ENCODE data around the gene FSD1. TPM values are rescaled to one million over a fixed set of nuclear protein-coding genes. Genes with fewer than 3 reads are reported as not detected.

Gene FSD1
- total RNA-seq, 4 donors from 2014 or later = 0.18 to 0.61 TPM; not detected in 2

DNA sequence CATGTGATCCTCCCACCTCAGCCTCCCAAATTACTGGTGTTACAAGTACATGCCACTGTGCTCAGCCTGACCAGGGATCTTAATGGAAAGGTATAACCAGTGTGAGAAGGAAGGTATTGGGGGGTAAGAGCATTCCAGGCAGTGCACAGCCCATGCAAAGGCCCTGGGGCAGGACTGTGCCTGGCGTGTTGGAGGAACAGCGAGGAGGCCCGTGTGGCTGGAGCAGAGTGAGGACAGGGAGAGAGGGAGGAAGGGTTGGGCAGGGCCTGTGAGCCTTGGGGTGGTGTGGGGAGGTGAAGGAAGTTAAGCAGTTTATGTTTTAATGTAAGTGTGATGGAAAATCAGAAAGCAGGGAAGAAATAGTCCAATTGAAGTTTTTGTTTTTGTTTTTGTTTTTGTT, 3.8 kb upstream of the FSD1 start:
- H3K27me3 ChIP-seq = peaks cover 0 to 40% (median 0%) of the 10 kb centered on the region in 4 donors
- DNase-seq = no peak
- H3K36me3 ChIP-seq = no peaks in the 10 kb centered on the region
- intact Hi-C loops (cut with DNase I) = no loop called here
- H3K9me3 ChIP-seq = no peaks in the 10 kb centered on the region
- H3K27ac ChIP-seq = no peak overlapping the region
- no peak for TF ChIP-seq POLR2A (IDR thresholded peaks at IDR 0.05)
- TF ChIP-seq, protein P1, sequence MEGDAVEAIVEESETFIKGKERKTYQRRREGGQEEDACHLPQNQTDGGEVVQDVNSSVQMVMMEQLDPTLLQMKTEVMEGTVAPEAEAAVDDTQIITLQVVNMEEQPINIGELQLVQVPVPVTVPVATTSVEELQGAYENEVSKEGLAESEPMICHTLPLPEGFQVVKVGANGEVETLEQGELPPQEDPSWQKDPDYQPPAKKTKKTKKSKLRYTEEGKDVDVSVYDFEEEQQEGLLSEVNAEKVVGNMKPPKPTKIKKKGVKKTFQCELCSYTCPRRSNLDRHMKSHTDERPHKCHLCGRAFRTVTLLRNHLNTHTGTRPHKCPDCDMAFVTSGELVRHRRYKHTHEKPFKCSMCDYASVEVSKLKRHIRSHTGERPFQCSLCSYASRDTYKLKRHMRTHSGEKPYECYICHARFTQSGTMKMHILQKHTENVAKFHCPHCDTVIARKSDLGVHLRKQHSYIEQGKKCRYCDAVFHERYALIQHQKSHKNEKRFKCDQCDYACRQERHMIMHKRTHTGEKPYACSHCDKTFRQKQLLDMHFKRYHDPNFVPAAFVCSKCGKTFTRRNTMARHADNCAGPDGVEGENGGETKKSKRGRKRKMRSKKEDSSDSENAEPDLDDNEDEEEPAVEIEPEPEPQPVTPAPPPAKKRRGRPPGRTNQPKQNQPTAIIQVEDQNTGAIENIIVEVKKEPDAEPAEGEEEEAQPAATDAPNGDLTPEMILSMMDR (IDR thresholded peaks at IDR 0.05) = no peak
- H3K4me3 ChIP-seq = no peak overlapping the region
- peaks cover 0 to 7% (median 6%) of the 10 kb centered on the region in 3 donors for H3K4me1 ChIP-seq
- WGBS, 2 donors = 81 to 83% methylated on average over 3 of the region's 3 CpGs

DNA sequence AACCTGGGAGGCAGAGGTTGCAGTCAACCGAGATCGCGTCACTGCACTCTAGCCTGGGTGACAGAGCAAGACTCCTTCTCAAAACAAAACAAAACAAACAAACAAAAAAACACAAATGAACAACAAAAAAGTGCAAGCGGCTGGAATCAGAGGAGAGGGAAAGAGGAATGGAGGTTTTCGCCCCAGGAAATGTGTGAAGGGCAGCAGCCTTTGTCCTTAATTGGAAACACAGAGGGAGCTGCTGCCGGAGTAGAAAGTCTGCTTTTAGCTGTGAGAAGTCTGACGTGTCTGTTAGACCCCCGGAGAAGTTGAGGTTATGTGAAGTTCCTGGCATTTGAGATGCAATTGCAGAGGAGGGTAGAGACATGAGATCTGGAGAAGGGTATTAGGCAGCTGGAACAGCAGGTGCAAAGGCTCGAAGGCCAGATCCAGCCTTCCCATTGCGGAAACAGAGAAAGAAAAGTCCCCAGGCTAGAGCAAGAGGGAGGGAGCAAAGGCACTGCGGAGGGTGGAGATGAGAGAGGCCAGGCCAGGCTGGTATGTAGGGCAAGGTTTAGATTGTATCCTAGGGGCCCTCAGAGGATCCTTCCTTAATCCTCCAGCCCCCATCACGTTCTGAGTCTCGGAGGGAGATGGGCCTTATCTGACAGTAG, 2.7 kb upstream of the FSD1 start:
- WGBS, 2 donors = 48 to 54% methylated on average over 11 to 12 of the region's 13 CpGs
- no peaks in the 10 kb centered on the region for H3K9me3 ChIP-seq
- peaks cover 0 to 7% (median 6%) of the 10 kb centered on the region in 3 donors for H3K4me1 ChIP-seq
- H3K27me3 ChIP-seq = peaks cover 0 to 40% (median 0%) of the 10 kb centered on the region in 4 donors
- no peak overlapping the region for H3K4me3 ChIP-seq
- intact Hi-C loops (cut with DNase I) = no loop called here
- no peaks in the 10 kb centered on the region for H3K36me3 ChIP-seq
- no peak for TF ChIP-seq POLR2A (IDR thresholded peaks at IDR 0.05)
- TF ChIP-seq, protein P1 (IDR thresholded peaks at IDR 0.05) = no peak
- DNase-seq = no peak
- H3K27ac ChIP-seq = no peak overlapping the region

DNA sequence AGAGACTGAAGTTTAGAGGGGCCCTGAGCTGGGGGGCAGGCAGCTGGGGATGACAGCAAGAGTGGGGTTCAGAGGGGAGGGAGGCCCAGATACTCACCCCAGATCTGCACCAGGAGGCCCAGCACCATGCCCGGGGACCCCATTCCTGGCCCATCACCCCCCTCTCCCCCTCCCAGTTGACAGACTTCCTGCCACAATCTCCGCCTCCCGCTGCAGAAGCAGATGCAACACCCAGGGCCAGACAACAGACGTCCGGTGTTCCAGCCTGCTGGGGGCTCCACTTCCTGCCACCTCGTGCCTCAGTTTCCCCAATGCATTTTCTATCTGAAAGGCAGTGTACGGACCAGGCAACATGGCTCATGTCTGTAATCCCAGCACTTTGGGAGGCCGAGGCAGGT, 2.2 kb upstream of the FSD1 start, which contains the start of gene TMIGD2:
TMIGD2 (minus strand) TSS at position 147 of the 398 bp plus-strand sequence; CDS start at position 143, 4 bp downstream.
- Histone ChIP-seq H3K4me1 (peaks cover 0 to 7% (median 6%) of the 10 kb centered on the region in 3 donors), H3K4me3 (no peak within 1 kb of the TSS), H3K36me3 (no peaks in the 10 kb centered on the region), H3K9me3 (no peaks in the 10 kb centered on the region), H3K27ac (no peak within 1 kb of the TSS), H3K27me3 (peaks cover 0 to 41% (median 0%) of the 10 kb centered on the region in 4 donors)
- intact Hi-C loops (cut with DNase I) = no loop called here
- TF ChIP-seq, protein P1 (IDR thresholded peaks at IDR 0.05) = no peak
- no peak for TF ChIP-seq POLR2A (IDR thresholded peaks at IDR 0.05)
- 37% methylated on average over 6 of the region's 8 CpGs; no CpG with 5 or more reads in 1 of the 2 donors for WGBS, 2 donors
- DNase-seq = no peak

DNA sequence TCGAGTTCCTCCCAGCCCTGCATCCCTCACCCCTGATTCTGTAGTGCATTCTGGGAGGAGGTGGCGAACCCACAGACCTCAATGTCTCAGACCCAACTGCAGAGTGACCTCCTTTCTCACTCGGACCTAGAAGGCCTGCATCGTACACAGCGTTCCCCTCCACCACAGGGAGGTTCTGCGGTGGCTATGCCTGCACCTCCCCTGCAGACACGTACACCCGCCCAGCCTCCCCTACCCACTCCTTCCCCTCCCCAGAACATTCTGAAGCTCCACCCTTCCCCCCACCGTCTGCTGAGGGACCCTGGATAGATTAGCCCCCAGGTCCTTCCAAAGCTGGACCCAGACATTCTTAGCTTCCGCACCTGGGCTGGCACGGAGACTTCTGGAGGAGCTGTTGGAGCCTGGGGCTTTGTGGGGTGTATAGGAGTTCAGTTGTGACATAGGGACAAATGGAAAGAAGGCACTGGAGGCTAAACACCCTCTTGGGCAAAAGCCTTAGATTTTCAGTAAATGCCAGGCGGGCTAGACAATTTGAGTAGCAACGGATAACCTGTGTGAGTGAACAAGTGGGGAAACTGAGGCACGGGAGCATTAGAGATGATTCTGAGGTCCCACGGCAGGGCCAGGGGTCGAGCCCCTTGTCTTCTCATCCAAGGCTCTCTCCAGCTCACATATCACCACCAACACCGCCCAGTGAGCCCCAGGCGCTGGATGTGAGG, 420 bp upstream of the FSD1 start:
- WGBS, 2 donors = 36 to 44% methylated on average over 17 of the region's 18 CpGs
- TF ChIP-seq, protein P1 (IDR thresholded peaks at IDR 0.05) = no peak
- TF ChIP-seq POLR2A (IDR thresholded peaks at IDR 0.05) = no peak

DNA sequence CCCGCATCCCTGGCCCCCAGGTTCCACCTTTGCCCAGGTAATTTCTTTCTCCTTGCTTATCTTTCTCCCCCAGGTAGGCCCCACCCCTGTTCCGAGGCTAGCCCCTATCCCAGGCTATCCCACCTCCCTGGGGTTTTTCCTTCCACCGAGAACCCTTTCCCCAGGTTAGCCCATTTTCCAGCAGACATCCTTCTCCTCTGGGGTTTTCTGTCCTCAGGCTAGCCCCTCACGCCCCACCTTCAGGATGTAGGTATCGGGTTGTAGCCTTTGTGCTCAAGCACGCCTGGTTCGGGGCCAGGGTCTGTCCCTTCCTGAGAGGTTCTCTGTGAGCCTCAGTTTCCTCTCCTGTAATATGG, 837 bp downstream of the FSD1 start:
- WGBS, 2 donors = 60 to 64% methylated on average over 5 to 6 of the region's 7 CpGs
- intact Hi-C loops (cut with DNase I) = no loop called here
- H3K27me3 ChIP-seq = peaks cover 0 to 39% (median 0%) of the 10 kb centered on the region in 4 donors
- no peak for DNase-seq
- TF ChIP-seq, protein P1 (IDR thresholded peaks at IDR 0.05) = no peak
- TF ChIP-seq POLR2A (IDR thresholded peaks at IDR 0.05) = no peak
- no peak overlapping the region for H3K4me3 ChIP-seq
- no peak overlapping the region for H3K27ac ChIP-seq
- peaks cover 0 to 7% (median 6%) of the 10 kb centered on the region in 3 donors for H3K4me1 ChIP-seq
- no peaks in the 10 kb centered on the region for H3K9me3 ChIP-seq
- no peaks in the 10 kb centered on the region for H3K36me3 ChIP-seq

More for the DNA sequence above, 420 bp upstream of the FSD1 start:
- intact Hi-C loops (cut with DNase I) = no loop called here
- DNase-seq = no peak
- peaks cover 0 to 39% (median 0%) of the 10 kb centered on the region in 4 donors for H3K27me3 ChIP-seq
- no peaks in the 10 kb centered on the region for H3K36me3 ChIP-seq
- no peak overlapping the region for H3K27ac ChIP-seq
- no peaks in the 10 kb centered on the region for H3K9me3 ChIP-seq
- peak overlapping the region in 2 of 4 donors; percentile 41 to 58 for H3K4me3 ChIP-seq
- peaks cover 0 to 7% (median 6%) of the 10 kb centered on the region in 3 donors for H3K4me1 ChIP-seq
